IMR-90 (cell line): Measurements from ENCODE around the gene PAK4. TPM values are rescaled to one million over a fixed set of nuclear protein-coding genes. Genes with fewer than 3 reads are reported as not detected.

Experiments
- ATAC-seq: fragments of 200-7000 bp; cut with Tn5 transposase; 2 replicates; pipeline ENCODE4 v1.9.1; 2020; ENCODE audit warnings: low read depth, mild to moderate bottlenecking, moderate library complexity
- BruUV-seq: library from RNA; stranded (reverse); fragments of 400-500 nt; replicated peaks from 2 replicates; lab custom pipeline; 2021; lab: Mats Ljungman, UMichigan
- CTCF ChIA-PET: fragments of 300-600 bp; formaldehyde crosslinking; extraction: SDS; loops from one replicate; lab custom pipeline; 2021; ENCODE audit warnings: antibody characterized with exemption; lab: Yijun Ruan, JAX
- POLR2A ChIA-PET: fragments of 300-600 bp; sonication (Branson Sonifier 250); formaldehyde crosslinking; loops from one replicate; lab custom pipeline; 2022; ENCODE audit warnings: antibody characterized with exemption; ENCODE audit not compliant: unreplicated experiment; lab: Charles Lee
- DNase-seq: peaks from one replicate; pipeline ENCODE4 v3.0.0; 2013
- H2AFZ ChIP-seq: replicated peaks from 2 replicates; pipeline ENCODE3; 2013; ENCODE audit warnings: low read length, mild to moderate bottlenecking; ENCODE audit not compliant: poor library complexity
- H2AK5ac ChIP-seq: 2 replicates; pipeline ENCODE4 v1.6.1; 2013; ENCODE audit warnings: low read depth, low read length, inconsistent platforms
- H2AK9ac ChIP-seq: replicated peaks from 2 replicates; pipeline ENCODE3; 2013; ENCODE audit warnings: mild to moderate bottlenecking, low read depth, low read length, moderate library complexity; ENCODE audit not compliant: poor library complexity
- H2BK120ac ChIP-seq: 2 replicates; pipeline ENCODE4 v1.6.1; 2013; ENCODE audit warnings: low read depth, low read length, inconsistent platforms
- H2BK15ac ChIP-seq: 3 replicates; pipeline ENCODE4 v1.6.1; 2013; ENCODE audit warnings: low read depth, low read length, inconsistent platforms
- H2BK20ac ChIP-seq: 2 replicates; pipeline ENCODE4 v1.6.1; 2013; ENCODE audit warnings: low read depth, mild to moderate bottlenecking, inconsistent platforms, low read length, moderate library complexity
- H2BK5ac ChIP-seq: 2 replicates; pipeline ENCODE4 v1.6.1; 2013; ENCODE audit warnings: mild to moderate bottlenecking, low read depth, low read length, inconsistent platforms; ENCODE audit not compliant: poor library complexity, severe bottlenecking
- H3K14ac ChIP-seq: replicated peaks from 2 replicates; pipeline ENCODE4 v1.6.1; 2013; ENCODE audit warnings: low read depth, low read length, inconsistent platforms
- H3K18ac ChIP-seq: 2 replicates; pipeline ENCODE4 v1.6.1; 2013; ENCODE audit warnings: low read depth, low read length, control low read depth
- H3K23ac ChIP-seq: 2 replicates; pipeline ENCODE4 v1.6.1; 2013; ENCODE audit warnings: low read depth, low read length, inconsistent platforms
- H3K27ac ChIP-seq: 2 replicates; pipeline ENCODE4 v1.5.1; 2013; ENCODE audit warnings: mild to moderate bottlenecking, control low read depth, low read length; ENCODE audit not compliant: insufficient read depth
- H3K27me3 ChIP-seq: 2 replicates; pipeline ENCODE4 v1.6.1; 2013; ENCODE audit warnings: low read length; ENCODE audit not compliant: control insufficient read depth, insufficient read depth
- H3K36me3 ChIP-seq: 2 replicates; pipeline ENCODE4 v1.6.1; 2013; ENCODE audit warnings: low read length, mixed read lengths; ENCODE audit not compliant: control insufficient read depth, insufficient read depth
- H3K4ac ChIP-seq: 2 replicates; pipeline ENCODE4 v1.6.1; 2013; ENCODE audit warnings: low read depth, low read length, inconsistent platforms
- H3K4me1 ChIP-seq: 2 replicates; pipeline ENCODE4 v1.6.1; 2013; ENCODE audit warnings: low read length, mixed read lengths; ENCODE audit not compliant: control insufficient read depth, insufficient read depth
- H3K4me2 ChIP-seq: 2 replicates; pipeline ENCODE4 v1.6.1; 2013; ENCODE audit warnings: low read depth, mild to moderate bottlenecking, control low read depth, low read length, moderate library complexity
- H3K4me3 ChIP-seq: 2 replicates; pipeline ENCODE4 v1.5.1; 2013; ENCODE audit warnings: low read depth, mild to moderate bottlenecking, control low read depth, low read length, moderate library complexity; ENCODE audit not compliant: insufficient read depth
- H3K56ac ChIP-seq: 2 replicates; pipeline ENCODE4 v1.6.1; 2013; ENCODE audit warnings: low read length, inconsistent platforms; ENCODE audit not compliant: insufficient read depth; ENCODE audit errors: extremely low read depth
- H3K79me1 ChIP-seq, 2 experiments: 2 replicates each; pipeline ENCODE4 v1.6.1; 2013; ENCODE audit warnings: low read length in 2 of 2, inconsistent platforms in 1 of 2, low read depth in 1 of 2
- H3K9ac ChIP-seq: 2 replicates; pipeline ENCODE4 v1.6.1; 2013; ENCODE audit warnings: low read depth, low read length, control low read depth
- H3K9me1 ChIP-seq: 2 replicates; pipeline ENCODE4 v1.6.1; 2013; ENCODE audit warnings: low read length, inconsistent platforms; ENCODE audit not compliant: insufficient read depth
- H3K9me3 ChIP-seq: 2 replicates; pipeline ENCODE4 v1.6.1; 2013; ENCODE audit warnings: low read length; ENCODE audit not compliant: control insufficient read depth, insufficient read depth
- H4K20me1 ChIP-seq: 2 replicates; pipeline ENCODE4 v1.6.1; 2013; ENCODE audit warnings: low read length, inconsistent platforms; ENCODE audit not compliant: insufficient read depth
- H4K5ac ChIP-seq: 2 replicates; pipeline ENCODE4 v1.6.1; 2013; ENCODE audit warnings: mild to moderate bottlenecking, low read depth, low read length, control low read depth
- H4K8ac ChIP-seq, 2 experiments: 2 replicates each; pipeline ENCODE4 v1.6.1; 2013; ENCODE audit warnings: low read depth in 2 of 2, low read length in 2 of 2, control low read depth in 1 of 2, inconsistent platforms in 1 of 2
- H4K91ac ChIP-seq: 2 replicates; pipeline ENCODE4 v1.6.1; 2013; ENCODE audit warnings: low read depth, low read length, inconsistent platforms; ENCODE audit not compliant: insufficient read depth
- CEBPB ChIP-seq: IDR thresholded peaks from 2 replicates; pipeline ENCODE4 v1.6.1; 2012; ENCODE audit warnings: low read depth, low read length, improper control_type of control experiment
- WGBS, 2 experiments: methylation state at CpG; one replicate each; pipeline versions ENCODE4 v1.1.5 to v1.1.7; 2013; ENCODE audit warnings: missing lambda C conversion rate in 2 of 2; ENCODE audit not compliant: insufficient read length in 1 of 2; ENCODE audit errors: extremely low coverage in 2 of 2; 5-methylcytosine and 5-hydroxymethylcytosine counted together
- dilution Hi-C: fragments of 300-500 bp; cut with HindIII; formaldehyde crosslinking; loops from one replicate; pipeline ENCODE4 v1.14.3; 2018; ENCODE audit warnings: low sequenced_read_pairs; ENCODE audit not compliant: unreplicated experiment
- in situ Hi-C: fragments of 300-500 bp; cut with MboI; formaldehyde crosslinking; loops from 3 replicates; pipeline ENCODE4 v1.14.3; 2019; ENCODE audit warnings: low sequenced_read_pairs, inconsistent platforms, mixed read lengths
- intact Hi-C: fragments of 100-400 bp; cut with micrococcal nuclease; formaldehyde crosslinking; loops from 2 replicates; pipeline ENCODE4 v1.10.0; 2022
- polyA plus RNA-seq, 3 experiments: library from polyadenylated mRNA; depleted of rRNA; stranded (reverse); fragments of >200 nt; gene quantifications; 2 replicates each; pipeline ENCODE4 v1.2.3, GENCODE V29; 2012; ENCODE audit warnings: low replicate concordance in 1 of 3
- total RNA-seq: library from RNA; depleted of rRNA; stranded (reverse); fragments of >200 nt; gene quantifications from 2 replicates; pipeline ENCODE4 v1.2.3, GENCODE V29; 2012

PAK4 gene
- total and polyA plus RNA-seq, 2 of the 4 experiments (the other 2 are of a cell fraction) = 2.0 to 27.2 TPM

GRCh38 chr19:39171479-39172465 is 46.2 kb downstream of the PAK4 start:
- intact Hi-C loops (no loop called here), dilution Hi-C loops (no loop called here), in situ Hi-C loops (no loop called here)
- Histone ChIP-seq H2AK5ac (no peak overlapping the region), H4K8ac (no peak overlapping the region), H3K56ac (no peak overlapping the region), H2BK20ac (no peak overlapping the region), H4K20me1 (peaks cover 14% of the 10 kb centered on the region; the same call in 1 of the 2 replicates), H3K27ac (no peak overlapping the region), H3K23ac (no peak overlapping the region), H3K4ac (no peak overlapping the region), H4K91ac (no peak overlapping the region), H2AFZ (no peak overlapping the region), H4K5ac (no peak overlapping the region), H3K9ac (no peak overlapping the region), H3K14ac (no peak overlapping the region), H3K4me1 (no peaks in the 10 kb centered on the region), H2BK15ac (no peak overlapping the region), H2BK5ac (no peak overlapping the region), H2AK9ac (no peak overlapping the region), H3K4me2 (no peak overlapping the region), H3K18ac (no peak overlapping the region), H3K36me3 (peaks cover 50% of the 10 kb centered on the region), H3K4me3 (no peak overlapping the region), H2BK120ac (no peak overlapping the region), H3K9me3 (no peaks in the 10 kb centered on the region), H3K9me1 (no peaks in the 10 kb centered on the region), H3K27me3 (no peaks in the 10 kb centered on the region), H3K79me1 (peaks cover 0 to 12% of the 10 kb centered on the region in 2 experiments; a peak in 2 of 4 replicates)
- 69% methylated on average over 11 of the region's 27 CpGs; no CpG with 5 or more reads in 1 of the 2 experiments for WGBS, 2 experiments
- no peak for TF ChIP-seq CEBPB
- ATAC-seq (no peak), DNase-seq (no peak)
- BruUV-seq = no TSS peak
- ChIA-PET POLR2A (no interaction called here), CTCF (no interaction called here)
